Measurements from ENCODE around the gene JMJD1C. TPM values are rescaled to one million over a fixed set of nuclear protein-coding genes. Genes with fewer than 3 reads are reported as not detected.

JMJD1C gene
- total RNA-seq (2022) (67.6 and 73.1 TPM in 2 replicates), Bru-seq, nascent RNA (percentile 95 among the genes with signal in this experiment), BruChase-seq, experiment 1, labeled RNA remaining after a 6-hour chase (percentile 86 among the genes with signal in this experiment), BruChase-seq, experiment 2, labeled RNA remaining after a 2-hour chase (percentile 89 among the genes with signal in this experiment)
- long read RNA-seq, partial matches to known transcripts, result 4 of 12 reads
- long read RNA-seq, other reads (novel, unspliced or antisense), result 8 of 12 reads

DNA sequence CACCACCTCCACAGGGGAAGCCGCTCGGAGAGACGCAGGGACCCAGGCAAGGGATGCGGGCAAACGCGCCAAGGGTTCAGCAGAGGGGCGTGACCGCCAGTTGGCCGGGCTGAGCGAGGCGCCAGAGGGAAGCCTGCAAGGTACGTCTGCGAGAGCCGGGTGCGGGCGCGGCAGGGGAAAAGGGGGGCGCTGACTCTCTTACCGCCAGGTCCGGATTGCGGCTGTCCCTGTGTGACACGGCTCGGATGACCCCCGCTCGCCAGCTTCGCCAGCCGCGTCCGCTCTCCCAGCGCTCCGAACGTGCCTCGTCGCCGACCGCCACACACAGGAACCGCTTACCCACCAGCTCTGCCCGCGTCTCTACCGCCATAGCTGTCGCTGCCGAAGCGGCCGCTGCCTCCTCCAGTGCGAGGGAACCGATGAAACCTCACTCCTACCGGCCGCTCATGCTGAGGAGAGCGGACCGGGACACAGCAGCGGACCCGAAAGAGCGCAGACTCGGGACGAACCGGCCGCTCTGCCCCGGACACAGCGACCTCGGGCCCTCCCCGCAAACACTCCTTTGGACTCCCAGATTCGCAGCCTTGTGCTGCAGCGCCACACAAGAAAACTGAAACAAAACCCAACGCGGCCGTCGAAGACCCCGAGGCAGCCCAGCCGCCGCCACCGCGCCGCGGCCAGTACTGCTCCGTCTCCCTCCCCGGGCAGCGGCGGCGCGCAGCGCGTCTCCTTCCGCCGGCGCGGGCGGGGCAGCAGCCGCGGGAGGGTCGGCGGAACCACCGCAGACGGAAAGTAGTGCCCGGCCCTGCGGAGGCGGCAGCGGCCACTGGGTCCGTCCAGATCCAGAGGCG, at the start of gene JMJD1C:
Gene JMJD1C (minus strand): TSS at position 685 of the 851 bp plus-strand sequence. CDS start 315 bp downstream, at position 370.
- peak within 1 kb of the TSS; percentile 92 for H3K27ac Mint-ChIP-seq (ENCODE audit: unreplicated experiment)
- CTCF ChIA-PET, result interaction anchor here (1.0 to 1.6 kb wide), 5 partner anchors 28 to 254 kb away, joined by 3 to 4 read pairs (median 3); no protein-coding TSS in a partner anchor
- BruUV-seq (replicated peaks), result no TSS peak
- TF ChIP-seq, protein P1, sequence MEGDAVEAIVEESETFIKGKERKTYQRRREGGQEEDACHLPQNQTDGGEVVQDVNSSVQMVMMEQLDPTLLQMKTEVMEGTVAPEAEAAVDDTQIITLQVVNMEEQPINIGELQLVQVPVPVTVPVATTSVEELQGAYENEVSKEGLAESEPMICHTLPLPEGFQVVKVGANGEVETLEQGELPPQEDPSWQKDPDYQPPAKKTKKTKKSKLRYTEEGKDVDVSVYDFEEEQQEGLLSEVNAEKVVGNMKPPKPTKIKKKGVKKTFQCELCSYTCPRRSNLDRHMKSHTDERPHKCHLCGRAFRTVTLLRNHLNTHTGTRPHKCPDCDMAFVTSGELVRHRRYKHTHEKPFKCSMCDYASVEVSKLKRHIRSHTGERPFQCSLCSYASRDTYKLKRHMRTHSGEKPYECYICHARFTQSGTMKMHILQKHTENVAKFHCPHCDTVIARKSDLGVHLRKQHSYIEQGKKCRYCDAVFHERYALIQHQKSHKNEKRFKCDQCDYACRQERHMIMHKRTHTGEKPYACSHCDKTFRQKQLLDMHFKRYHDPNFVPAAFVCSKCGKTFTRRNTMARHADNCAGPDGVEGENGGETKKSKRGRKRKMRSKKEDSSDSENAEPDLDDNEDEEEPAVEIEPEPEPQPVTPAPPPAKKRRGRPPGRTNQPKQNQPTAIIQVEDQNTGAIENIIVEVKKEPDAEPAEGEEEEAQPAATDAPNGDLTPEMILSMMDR (IDR thresholded peaks at IDR 0.05; ENCODE audit: unreplicated experiment), result no peak
- intact Hi-C loops (cut with micrococcal nuclease; ENCODE audit: unreplicated experiment), result loop anchor here (2.0 to 5.0 kb wide), 2 partner anchors 163 to 257 kb away; no protein-coding TSS in a partner anchor
- H3K36me3 Mint-ChIP-seq (ENCODE audit: insufficient read depth, unreplicated experiment), result peaks cover 27% of the 10 kb centered on the region
- H3K9me3 Mint-ChIP-seq (ENCODE audit: low read depth, unreplicated experiment), result no peaks in the 10 kb centered on the region
- H3K27me3 Mint-ChIP-seq (ENCODE audit: unreplicated experiment), result no peaks in the 10 kb centered on the region
- peak; percentile 92 for DNase-seq
- H3K4me1 Mint-ChIP-seq (ENCODE audit: low read depth, unreplicated experiment), result peaks cover 32% of the 10 kb centered on the region
- H3K4me3 Mint-ChIP-seq (ENCODE audit: low read depth, unreplicated experiment), result peak within 1 kb of the TSS; percentile 99

- peak overlapping the region; percentile 48 for H3K4me3 Mint-ChIP-seq (ENCODE audit: low read depth, unreplicated experiment)
- TF ChIP-seq, protein P1 (IDR thresholded peaks at IDR 0.05; ENCODE audit: unreplicated experiment), result no peak
- CTCF ChIA-PET, result interaction anchor here (0.7 to 2.0 kb wide), 5 partner anchors 11 to 160 kb away, joined by 3 to 9 read pairs (median 3); no protein-coding TSS in a partner anchor
- no TSS peak for BruUV-seq (replicated peaks)
- H3K27ac Mint-ChIP-seq (ENCODE audit: unreplicated experiment), result peak overlapping the region; percentile 80
- H3K9me3 Mint-ChIP-seq (ENCODE audit: low read depth, unreplicated experiment), result no peaks in the 10 kb centered on the region
- no peak for DNase-seq
- peaks cover 7% of the 10 kb centered on the region for H3K36me3 Mint-ChIP-seq (ENCODE audit: insufficient read depth, unreplicated experiment)
- intact Hi-C loops (cut with micrococcal nuclease; ENCODE audit: unreplicated experiment), result no loop called here
- peaks cover 40% of the 10 kb centered on the region for H3K4me1 Mint-ChIP-seq (ENCODE audit: low read depth, unreplicated experiment)
- H3K27me3 Mint-ChIP-seq (ENCODE audit: unreplicated experiment), result no peaks in the 10 kb centered on the region
These were observed 49.4 kb upstream of the JMJD1C start for GRCh38 chr10:63515002-63515763.

- Mint-ChIP-seq H3K4me1 (ENCODE audit: low read depth, unreplicated experiment) (peaks cover 34% of the 10 kb centered on the region), H3K27ac (ENCODE audit: unreplicated experiment) (no peak overlapping the region), H3K4me3 (ENCODE audit: low read depth, unreplicated experiment) (no peak overlapping the region), H3K36me3 (ENCODE audit: insufficient read depth, unreplicated experiment) (no peaks in the 10 kb centered on the region), H3K27me3 (ENCODE audit: unreplicated experiment) (no peaks in the 10 kb centered on the region), H3K9me3 (ENCODE audit: low read depth, unreplicated experiment) (no peaks in the 10 kb centered on the region)
- BruUV-seq (replicated peaks), result no TSS peak
- no peak for DNase-seq
- intact Hi-C loops (cut with micrococcal nuclease; ENCODE audit: unreplicated experiment), result no loop called here
- CTCF ChIA-PET, result no interaction called here
- TF ChIP-seq, protein P1 (IDR thresholded peaks at IDR 0.05; ENCODE audit: unreplicated experiment), result no peak
These were observed 40.8 kb upstream of the JMJD1C start for GRCh38 chr10:63506554-63506953.

DNA sequence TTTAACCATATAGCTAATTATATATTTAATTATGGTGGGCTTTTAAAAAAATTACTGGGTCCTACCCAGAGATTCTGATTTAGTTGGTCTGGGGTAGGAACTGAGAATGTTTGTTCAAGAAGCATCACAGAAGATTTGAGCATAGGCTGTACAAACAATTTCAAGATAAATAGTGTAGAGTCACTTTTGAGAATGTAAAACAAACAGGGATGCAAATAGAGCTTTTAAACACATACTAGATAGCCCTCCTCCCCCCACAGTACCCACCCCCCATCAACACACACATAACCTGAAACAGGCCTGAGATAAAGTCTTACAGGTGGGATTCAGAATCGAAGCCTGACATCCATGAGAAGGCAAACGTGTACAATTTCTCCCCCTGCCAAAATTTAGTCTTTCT, 39.8 kb upstream of the JMJD1C start:
- no peak overlapping the region for H3K4me3 Mint-ChIP-seq (ENCODE audit: low read depth, unreplicated experiment)
- H3K27me3 Mint-ChIP-seq (ENCODE audit: unreplicated experiment), result no peaks in the 10 kb centered on the region
- peaks cover 34% of the 10 kb centered on the region for H3K4me1 Mint-ChIP-seq (ENCODE audit: low read depth, unreplicated experiment)
- no TSS peak for BruUV-seq (replicated peaks)
- intact Hi-C loops (cut with micrococcal nuclease; ENCODE audit: unreplicated experiment), result no loop called here
- no peak overlapping the region for H3K27ac Mint-ChIP-seq (ENCODE audit: unreplicated experiment)
- H3K9me3 Mint-ChIP-seq (ENCODE audit: low read depth, unreplicated experiment), result no peaks in the 10 kb centered on the region
- TF ChIP-seq, protein P1 (IDR thresholded peaks at IDR 0.05; ENCODE audit: unreplicated experiment), result no peak
- CTCF ChIA-PET, result interaction anchor here (0.7 kb wide), 2 partner anchors 70 to 210 kb away, joined by 3 to 5 read pairs; no protein-coding TSS in a partner anchor
- DNase-seq, result no peak
- H3K36me3 Mint-ChIP-seq (ENCODE audit: insufficient read depth, unreplicated experiment), result no peaks in the 10 kb centered on the region
